HepG2 (cell line): Measurements from ENCODE around the gene FBXW10B. TPM values are rescaled to one million over a fixed set of nuclear protein-coding genes. Genes with fewer than 3 reads are reported as not detected.
"Not testable (repeated sequence)": the region's sequence is repeated elsewhere in the genome, so short reads cannot be mapped to it uniquely, and the experiment has no call there.

ENCODE experiments used
- ATAC-seq: fragments of 200-7000 bp; cut with Tn5 transposase; 3 replicates; pipeline ENCODE4 v1.9.1; 2020; ENCODE audit warnings: mild to moderate bottlenecking, moderate library complexity
- BruUV-seq: library from RNA; stranded (reverse); fragments of 400-500 nt; replicated peaks from 2 replicates; lab custom pipeline; 2021; lab: Mats Ljungman, UMichigan
- CTCF ChIA-PET: fragments of 300-600 bp; formaldehyde crosslinking; extraction: SDS; loops from one replicate; lab custom pipeline; 2021; ENCODE audit warnings: low total read pairs, inconsistent platforms, low intra/inter-chr PET ratio; lab: Yijun Ruan, JAX
- POLR2A ChIA-PET: fragments of 350-600 bp; sonication (Branson Sonifier 250); formaldehyde crosslinking; loops from one replicate; lab custom pipeline; 2020; ENCODE audit warnings: antibody characterized with exemption, inconsistent platforms; lab: Yijun Ruan, JAX
- DNase-seq: peaks from one replicate; pipeline ENCODE4 v3.0.0-alpha.2; 2015; ENCODE audit warnings: low spot score
- FAIRE-seq: peaks from 3 replicates; lab custom pipeline; 2011; peaks lifted over from hg19 to GRCh38; lab: Jason Lieb, UNC
- H2AFZ ChIP-seq: one replicate; pipeline ENCODE4 v1.6.1; 2011; ENCODE audit warnings: low read length, inconsistent platforms
- H3K27ac ChIP-seq: fragments of 300-600 bp; 3 replicates; pipeline ENCODE4 v1.8.0; 2011; ENCODE audit warnings: mixed run types, mild to moderate bottlenecking, mixed read lengths, low read length, inconsistent platforms; ENCODE audit not compliant: insufficient read depth; ENCODE audit errors: extremely low read length
- H3K27me3 ChIP-seq, 2 experiments: fragments of 200-600 bp in 1 of 2; 2 replicates in 1 of 2; 3 replicates in 1 of 2; pipeline versions ENCODE4 v1.6.0 to v1.8.0; 2011; ENCODE audit warnings: low read length in 2 of 2, mild to moderate bottlenecking in 2 of 2, moderate library complexity in 2 of 2, inconsistent platforms in 1 of 2; ENCODE audit not compliant: insufficient read depth in 2 of 2, control insufficient read depth in 1 of 2
- H3K36me3 ChIP-seq, 2 experiments: fragments of 200-600 bp in 1 of 2; replicated peaks in 1 of 2; 2 replicates in 1 of 2; 3 replicates in 1 of 2; pipeline versions ENCODE4 v1.5.1 to v1.8.0; 2011; ENCODE audit warnings: low read length in 2 of 2, inconsistent platforms in 1 of 2; ENCODE audit not compliant: insufficient read depth in 2 of 2, control insufficient read depth in 1 of 2
- H3K4me1 ChIP-seq: 2 replicates; pipeline ENCODE4 v1.5.1; 2012; ENCODE audit warnings: low read length, inconsistent platforms; ENCODE audit not compliant: insufficient read depth
- H3K4me2 ChIP-seq: 2 replicates; pipeline ENCODE4 v1.6.0; 2011; ENCODE audit warnings: low read depth, low read length, inconsistent platforms
- H3K4me3 ChIP-seq, 3 experiments: fragments of 200-600 bp in 1 of 3; sonication (generic), shearing (Covaris generic) in 1 of 3; replicated peaks in 1 of 3; 2 replicates each; pipeline ENCODE4 v1.5.1; 2011 to 2016; ENCODE audit warnings: low read length in 3 of 3, inconsistent platforms in 2 of 3, low read depth in 2 of 3, mild to moderate bottlenecking in 2 of 3, control low read depth in 1 of 3, mixed read lengths in 1 of 3; ENCODE audit not compliant: insufficient read depth in 1 of 3
- H3K79me2 ChIP-seq: one replicate; pipeline ENCODE4 v1.6.1; 2011; ENCODE audit warnings: low read length, inconsistent platforms; ENCODE audit not compliant: insufficient read depth
- H3K9ac ChIP-seq: 2 replicates; pipeline ENCODE4 v1.6.0; 2011; ENCODE audit warnings: mild to moderate bottlenecking, low read depth, low read length, inconsistent platforms; ENCODE audit not compliant: insufficient read depth
- H3K9me3 ChIP-seq: 2 replicates; pipeline ENCODE4 v1.5.1; 2012; ENCODE audit warnings: mild to moderate bottlenecking, low read length
- H4K20me1 ChIP-seq: 2 replicates; pipeline ENCODE4 v1.6.0; 2011; ENCODE audit warnings: inconsistent platforms, mild to moderate bottlenecking, low read length, moderate library complexity; ENCODE audit not compliant: insufficient read depth
- WGBS: methylation state at CpG from one replicate; pipeline ENCODE4 v1.1.6; 2017; ENCODE audit warnings: low lambda C conversion rate; 5-methylcytosine and 5-hydroxymethylcytosine counted together
- in situ Hi-C: cut with HindIII; loops from 2 replicates; pipeline ENCODE4 v1.10.0; 2017; ENCODE audit warnings: low pct_unique_long_range_greater_than_20kb; ENCODE audit not compliant: extremely low pct_ligation_motif_present
- intact Hi-C: fragments of 100-400 bp; cut with micrococcal nuclease; formaldehyde crosslinking; loops from one replicate; pipeline ENCODE4 v1.10.0; 2022; ENCODE audit not compliant: unreplicated experiment
- polyA plus RNA-seq, 8 experiments: library from polyadenylated mRNA; depleted of rRNA in 3 of 8; stranded (reverse) in 7 of 8; unstranded in 1 of 8; fragments of >200 nt; fragmentation: Illumina TruSeq in 4 of 8; extraction: Trizol in 4 of 8; gene quantifications; 2 replicates each; pipeline versions ENCODE4 v1.2.1 to v1.2.3, GENCODE V29; 2011 to 2016; ENCODE audit warnings: low read depth in 4 of 8, missing spikeins in 1 of 8, mixed read lengths in 1 of 8; ENCODE audit not compliant: insufficient read depth in 1 of 8
- total RNA-seq, 5 experiments: library from RNA; depleted of rRNA; stranded (reverse); fragments of >200 nt; fragmentation: Illumina TruSeq; extraction: Trizol; gene quantifications; 2 replicates each; pipeline ENCODE4 v1.2.3, GENCODE V29; 2016; ENCODE audit warnings: low read depth in 1 of 5

The FBXW10B gene
- total and polyA plus RNA-seq, 2 of the 13 experiments (the other 11 are each of a cell fraction or from before 2014, with no cell fraction given), result 0.13 to 0.15 TPM

DNA sequence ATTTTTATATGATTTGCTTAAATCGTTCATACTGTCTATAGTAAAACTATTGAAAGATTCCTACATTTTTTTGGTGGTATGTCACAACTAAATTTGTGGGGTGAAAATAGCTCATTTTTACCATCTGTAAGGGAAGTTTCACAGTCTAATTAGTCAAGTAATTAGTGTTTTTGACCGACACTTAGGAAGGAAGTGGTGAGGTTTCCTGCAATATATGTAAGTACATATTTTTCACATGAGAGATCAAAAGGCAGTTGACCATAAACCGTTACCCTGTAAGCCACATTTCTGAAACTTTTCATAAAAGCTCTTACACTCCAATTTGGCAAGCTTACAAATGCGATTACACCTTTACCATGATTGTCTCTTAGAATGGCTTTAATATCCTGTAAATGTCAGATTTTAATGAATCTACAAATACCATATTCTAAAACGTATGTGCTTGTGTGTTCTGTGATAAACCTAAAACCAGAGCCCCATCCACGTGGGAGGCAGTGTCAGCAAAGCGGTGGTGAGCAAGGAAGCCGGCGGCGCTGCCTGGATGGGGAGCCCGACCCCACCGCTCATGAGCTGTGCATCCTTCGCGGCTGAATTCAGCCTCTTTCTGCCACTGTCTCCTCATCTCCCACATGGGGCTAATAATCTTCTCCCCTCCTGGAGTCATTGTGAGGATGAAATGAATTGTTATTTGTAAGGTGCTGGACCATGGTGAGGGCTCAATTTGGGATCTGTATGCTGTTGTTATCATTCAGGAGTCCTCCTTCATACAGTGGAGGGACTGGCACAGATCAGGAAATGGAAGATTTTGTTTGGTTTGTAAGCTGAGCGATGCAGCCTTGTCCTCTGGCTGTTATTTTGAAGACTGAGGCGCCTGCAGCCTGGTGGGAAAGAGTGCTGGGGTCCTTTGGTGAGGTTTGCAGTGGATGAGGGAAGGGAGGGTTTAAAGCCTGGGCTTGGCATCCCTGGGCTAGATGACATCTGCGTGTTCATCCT lies 29.7 kb downstream of the FBXW10B start:
- H4K20me1 ChIP-seq, BruUV-seq, H2AFZ ChIP-seq, H3K27ac ChIP-seq, POLR2A ChIA-PET, H3K36me3 ChIP-seq, H3K9ac ChIP-seq, in situ Hi-C loops, H3K4me2 ChIP-seq, FAIRE-seq, H3K27me3 ChIP-seq, H3K79me2 ChIP-seq, intact Hi-C loops, H3K4me1 ChIP-seq, DNase-seq, H3K4me3 ChIP-seq, ATAC-seq, CTCF ChIA-PET, H3K9me3 ChIP-seq: not testable (repeated sequence)
- 35% methylated on average over 6 of the region's 17 CpGs for WGBS

DNA sequence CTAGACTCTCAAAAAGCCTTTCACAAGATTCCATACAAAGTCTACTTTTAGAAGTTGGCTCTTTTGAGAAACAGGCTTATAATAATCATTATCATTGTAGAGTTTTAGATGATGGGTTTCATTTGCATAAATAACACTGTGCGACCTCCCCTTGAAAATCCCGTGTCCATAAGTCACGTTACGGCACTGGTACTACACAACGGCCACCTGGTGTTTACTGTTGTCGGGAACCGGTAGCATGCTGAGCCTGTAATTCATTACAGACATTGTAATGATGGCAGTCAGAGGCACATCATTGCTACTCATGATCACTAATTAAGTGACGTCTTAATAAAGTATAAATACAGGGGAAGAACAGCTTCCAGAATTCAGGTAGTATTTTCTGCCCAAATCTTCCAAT lies 31.5 kb downstream of the FBXW10B start:
- CTCF ChIA-PET, H3K9ac ChIP-seq, H3K27me3 ChIP-seq, H3K9me3 ChIP-seq, H3K79me2 ChIP-seq, DNase-seq, BruUV-seq, H3K27ac ChIP-seq, H2AFZ ChIP-seq, H3K4me3 ChIP-seq, FAIRE-seq, intact Hi-C loops, POLR2A ChIA-PET, H3K4me2 ChIP-seq, H3K4me1 ChIP-seq, H3K36me3 ChIP-seq, in situ Hi-C loops, ATAC-seq, H4K20me1 ChIP-seq: not testable (repeated sequence)
- WGBS, result 78% methylated on average over 8 of the region's 8 CpGs

DNA sequence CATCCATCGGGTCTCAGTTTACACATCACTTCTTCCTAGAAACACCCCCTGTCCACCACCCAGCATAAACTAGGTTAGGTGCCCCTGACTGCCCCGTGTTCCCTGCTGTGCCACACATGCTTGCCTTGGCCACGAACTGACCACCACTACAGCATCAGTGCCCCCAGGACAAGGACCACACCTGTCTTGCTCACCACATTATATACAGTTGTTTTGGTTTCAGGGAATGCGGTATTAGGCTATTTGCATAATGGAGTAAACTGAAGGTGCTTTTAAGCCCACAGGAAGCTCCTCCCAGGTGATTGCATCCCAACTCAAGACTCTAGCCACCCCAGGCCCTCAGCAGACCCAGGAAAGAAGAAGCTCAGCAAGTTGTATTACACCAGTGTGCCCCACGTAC lies 36.2 kb downstream of the FBXW10B start:
- H3K79me2 ChIP-seq, intact Hi-C loops, BruUV-seq, H3K4me3 ChIP-seq, H3K9me3 ChIP-seq, H3K9ac ChIP-seq, POLR2A ChIA-PET, H3K4me1 ChIP-seq, CTCF ChIA-PET, FAIRE-seq, in situ Hi-C loops, DNase-seq, H3K4me2 ChIP-seq, ATAC-seq, H4K20me1 ChIP-seq, H3K27me3 ChIP-seq, H3K27ac ChIP-seq, H2AFZ ChIP-seq, H3K36me3 ChIP-seq: not testable (repeated sequence)
- WGBS, result 33% methylated on average over 1 of the region's 5 CpGs

DNA sequence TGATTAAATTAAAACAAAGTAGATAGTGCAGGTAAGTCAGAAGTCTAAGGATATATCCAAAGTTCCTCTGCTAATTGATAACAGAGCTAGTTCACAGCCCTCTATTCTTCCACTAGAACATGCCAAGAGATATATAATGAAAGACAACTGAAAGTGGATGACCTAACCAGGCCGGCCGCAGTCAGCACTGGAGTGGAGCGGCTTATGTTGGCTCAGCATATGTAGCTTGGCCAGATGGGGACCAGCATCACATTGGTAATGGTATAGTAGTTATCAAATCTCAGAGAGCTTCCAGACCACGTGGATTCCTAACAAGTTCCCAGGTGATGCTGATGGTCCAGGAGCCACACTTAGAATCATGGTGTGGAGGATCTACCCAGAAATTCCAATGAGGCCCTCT lies 38.0 kb downstream of the FBXW10B start:
- H4K20me1 ChIP-seq, H3K27me3 ChIP-seq, FAIRE-seq, DNase-seq, H3K4me3 ChIP-seq, in situ Hi-C loops, H3K9ac ChIP-seq, CTCF ChIA-PET, H2AFZ ChIP-seq, H3K79me2 ChIP-seq, POLR2A ChIA-PET, H3K36me3 ChIP-seq, H3K4me2 ChIP-seq, H3K27ac ChIP-seq, ATAC-seq, BruUV-seq, H3K4me1 ChIP-seq, H3K9me3 ChIP-seq, intact Hi-C loops: not testable (repeated sequence)
- no CpG with 5 or more reads among the region's 4 CpGs for WGBS
